HG03521 (cell line): ENCODE data around the gene HSPA12B.

Experiments
- ATAC-seq: cut with Tn5 transposase; IDR thresholded peaks from one replicate; pipeline ENCODE4 v1.9.1; 2021; ENCODE audit warnings: mild to moderate bottlenecking, moderate library complexity; ENCODE audit not compliant: unreplicated experiment

Gene HSPA12B

GRCh38 chr20:3744806-3745685, 12.6 kb downstream of the HSPA12B start:
- no peak for ATAC-seq

- no peak for ATAC-seq
Measured at GRCh38 chr20:3745686-3746173, 13.2 kb downstream of the HSPA12B start.

GRCh38 chr20:3747471-3747870, 15.0 kb downstream of the HSPA12B start:
- ATAC-seq = no peak

- no peak for ATAC-seq
Measured at GRCh38 chr20:3748073-3748472, 15.6 kb downstream of the HSPA12B start.

GRCh38 chr20:3749087-3749688, 16.7 kb downstream of the HSPA12B start:
- ATAC-seq = no peak

- ATAC-seq = no peak
Measured at GRCh38 chr20:3749689-3750531, 17.4 kb downstream of the HSPA12B start.

GRCh38 chr20:3751305-3751674, 18.8 kb downstream of the HSPA12B start:
- ATAC-seq = no peak

GRCh38 chr20:3751675-3752385, 19.3 kb downstream of the HSPA12B start:
- no peak for ATAC-seq

GRCh38 chr20:3752386-3752759, 19.9 kb downstream of the HSPA12B start:
- no peak for ATAC-seq

- ATAC-seq = no peak
Measured at GRCh38 chr20:3753098-3753497, 20.6 kb downstream of the HSPA12B start.

GRCh38 chr20:3753501-3754275, 21.2 kb downstream of the HSPA12B start:
- ATAC-seq = no peak

- ATAC-seq = no peak
Measured at GRCh38 chr20:3754276-3754630, 21.8 kb downstream of the HSPA12B start.

GRCh38 chr20:3755269-3755668, 22.8 kb downstream of the HSPA12B start:
- no peak for ATAC-seq

- ATAC-seq = no peak
Measured at GRCh38 chr20:3755814-3756480, 23.5 kb downstream of the HSPA12B start.

- ATAC-seq = no peak
Measured at GRCh38 chr20:3757268-3757667, 24.8 kb downstream of the HSPA12B start.

- no peak for ATAC-seq
Measured at GRCh38 chr20:3758566-3758965, 26.1 kb downstream of the HSPA12B start.

- no peak for ATAC-seq
Measured at GRCh38 chr20:3759316-3759823, 26.9 kb downstream of the HSPA12B start.

- no peak for ATAC-seq
Measured at GRCh38 chr20:3759884-3760283, 27.4 kb downstream of the HSPA12B start.

GRCh38 chr20:3760655-3761348, 28.3 kb downstream of the HSPA12B start:
- no peak for ATAC-seq
